B cell (primary cell): ENCODE measurements around the gene AKAP6. TPM values are rescaled to one million over a fixed set of nuclear protein-coding genes. Genes with fewer than 3 reads are reported as not detected.

ENCODE experiments used
- ATAC-seq: fragments of 200-7000 bp; cut with Tn5 transposase; one replicate; pipeline ENCODE4 v1.10.0; 2021; ENCODE audit warnings: low read depth, mild to moderate bottlenecking, moderate number of reproducible peaks, moderate library complexity
- CTCF ChIA-PET: fragments of 350-600 bp; sonication (Branson Sonifier 250); formaldehyde crosslinking; loops from one replicate; lab custom pipeline; 2021; ENCODE audit warnings: antibody characterized with exemption, inconsistent platforms; lab: Charles Lee
- POLR2A ChIA-PET: fragments of 350-600 bp; sonication (Branson Sonifier 250); formaldehyde crosslinking; loops from one replicate; lab custom pipeline; 2021; ENCODE audit warnings: antibody characterized with exemption; lab: Charles Lee
- DNase-seq: peaks from one replicate; pipeline ENCODE4 v3.0.0; 2013
- H2AFZ ChIP-seq: 2 replicates; pipeline ENCODE4 v1.6.1; 2012; ENCODE audit warnings: mild to moderate bottlenecking, low read depth, low read length; ENCODE audit not compliant: insufficient read depth, poor library complexity, severe bottlenecking
- H3K27ac ChIP-seq, 2 donors: 1 replicate in 1 of 2; 2 replicates in 1 of 2; pipeline ENCODE4 v1.5.1; 2012 to 2013; ENCODE audit warnings: low read length in 2 of 2, mild to moderate bottlenecking in 2 of 2, moderate library complexity in 1 of 2
- H3K27me3 ChIP-seq, 4 experiments: fragments of 200-600 bp in 1 of 4; sonication (generic) in 1 of 4; replicated peaks in 1 of 4; 1 replicate in 2 of 4; 2 replicates in 2 of 4; pipeline versions ENCODE4 v1.6.1 to v1.7.0; 2013 to 2016; ENCODE audit warnings: low read length in 3 of 4, mild to moderate bottlenecking in 2 of 4, mixed read lengths in 1 of 4, moderate library complexity in 1 of 4; ENCODE audit not compliant: insufficient read depth in 4 of 4, control insufficient read depth in 3 of 4; ENCODE audit errors: control extremely low read depth in 1 of 4
- H3K36me3 ChIP-seq, 2 experiments: replicated peaks in 1 of 2; 1 replicate in 1 of 2; 2 replicates in 1 of 2; pipeline versions ENCODE4 v1.6.1 to v1.7.1; 2013; ENCODE audit warnings: low read length in 1 of 2; ENCODE audit not compliant: insufficient read depth in 2 of 2, control insufficient read depth in 1 of 2; ENCODE audit errors: control extremely low read depth in 1 of 2, extremely low read depth in 1 of 2
- H3K4me1 ChIP-seq, 2 donors: fragments of 200-600 bp in 1 of 2; sonication (generic) in 1 of 2; 1 replicate in 1 of 2; 2 replicates in 1 of 2; pipeline versions ENCODE4 v1.5.1 to v1.6.1; 2013 to 2017; ENCODE audit warnings: low read length in 2 of 2; ENCODE audit not compliant: control insufficient read depth in 2 of 2, insufficient read depth in 2 of 2
- H3K4me2 ChIP-seq: replicated peaks from 2 replicates; pipeline ENCODE3; 2012; ENCODE audit warnings: mild to moderate bottlenecking, low read depth, low read length; ENCODE audit not compliant: poor library complexity, severe bottlenecking
- H3K4me3 ChIP-seq, 5 experiments: fragments of 200-600 bp in 1 of 5; sonication (generic) in 1 of 5; 1 replicate in 3 of 5; 2 replicates in 2 of 5; pipeline versions ENCODE4 v1.5.1 to v1.7.0; 2011 to 2016; ENCODE audit warnings: low read length in 4 of 5, mild to moderate bottlenecking in 4 of 5, low read depth in 2 of 5, control low read depth in 1 of 5, moderate library complexity in 1 of 5; ENCODE audit not compliant: insufficient read depth in 1 of 5; ENCODE audit errors: control extremely low read depth in 1 of 5, extremely low read depth in 1 of 5
- H3K79me2 ChIP-seq: fragments of 200-600 bp; sonication (generic); one replicate; pipeline ENCODE4 v1.6.0; 2016; ENCODE audit warnings: low read length; ENCODE audit not compliant: control insufficient read depth, insufficient read depth
- H3K9ac ChIP-seq: fragments of 200-600 bp; sonication (generic); 2 replicates; pipeline ENCODE4 v1.6.1; 2017; ENCODE audit warnings: mild to moderate bottlenecking, low read length, moderate library complexity
- H3K9me3 ChIP-seq, 3 donors: one replicate each; pipeline versions ENCODE4 v1.6.1 to v1.7.1; 2013; ENCODE audit warnings: low read length in 2 of 3; ENCODE audit not compliant: control insufficient read depth in 2 of 3, insufficient read depth in 1 of 3; ENCODE audit errors: control extremely low read depth in 1 of 3
- H4K20me1 ChIP-seq: 2 replicates; pipeline ENCODE4 v1.6.0; 2012; ENCODE audit warnings: mild to moderate bottlenecking, low read length; ENCODE audit not compliant: insufficient read depth, control insufficient read depth, poor library complexity, severe bottlenecking
- H3K27ac Mint-ChIP-seq: one replicate; pipeline ENCODE4 v1.8.0; 2021; ENCODE audit warnings: mixed read lengths
- H3K27me3 Mint-ChIP-seq: one replicate; pipeline ENCODE4 v1.8.0; 2021; ENCODE audit warnings: mixed read lengths
- H3K4me1 Mint-ChIP-seq: one replicate; pipeline ENCODE4 v1.8.0; 2021; ENCODE audit warnings: mixed read lengths
- H3K4me3 Mint-ChIP-seq: one replicate; pipeline ENCODE4 v1.8.0; 2021; ENCODE audit warnings: mixed read lengths
- H3K9me3 Mint-ChIP-seq: one replicate; pipeline ENCODE4 v1.8.0; 2022; ENCODE audit warnings: mixed read lengths; ENCODE audit not compliant: insufficient read depth
- EZH2 ChIP-seq: IDR thresholded peaks from 2 replicates; pipeline ENCODE4 v1.6.1; 2012; ENCODE audit warnings: borderline replicate concordance, low read depth, mild to moderate bottlenecking, moderate library complexity, low read length; ENCODE audit not compliant: insufficient read depth, poor library complexity, severe bottlenecking
- WGBS: methylation state at CpG from one replicate; pipeline ENCODE4 v1.1.5; 2013; ENCODE audit warnings: missing lambda C conversion rate; ENCODE audit not compliant: insufficient coverage; 5-methylcytosine and 5-hydroxymethylcytosine counted together
- intact Hi-C: fragments of 100-400 bp; cut with micrococcal nuclease; formaldehyde crosslinking; loops from one replicate; pipeline ENCODE4 v1.10.0; 2022
- polyA plus RNA-seq: library from polyadenylated mRNA; depleted of rRNA; stranded (reverse); fragments of >200 nt; gene quantifications from 2 replicates; pipeline ENCODE4 v1.2.3, GENCODE V29; 2012
- total RNA-seq, 2 donors: library from RNA; stranded (reverse); fragments of 120-200 nt in 1 of 2; gene quantifications; 1 replicate in 1 of 2; 2 replicates in 1 of 2; pipeline versions ENCODE4 v1.2.3 to v1.2.4, GENCODE V29; 2013 to 2022
- TF ChIP-seq, protein P1 (sequence below): fragments of 200-600 bp; IDR thresholded peaks from one replicate; pipeline ENCODE4 v1.8.0; 2022; ENCODE audit warnings: antibody characterized with exemption, mild to moderate bottlenecking

The AKAP6 gene
- total and polyA plus RNA-seq, 2 donors (not counting 1 experiment from before 2014, with no cell fraction given), result 1.4 to 2.8 TPM

DNA sequence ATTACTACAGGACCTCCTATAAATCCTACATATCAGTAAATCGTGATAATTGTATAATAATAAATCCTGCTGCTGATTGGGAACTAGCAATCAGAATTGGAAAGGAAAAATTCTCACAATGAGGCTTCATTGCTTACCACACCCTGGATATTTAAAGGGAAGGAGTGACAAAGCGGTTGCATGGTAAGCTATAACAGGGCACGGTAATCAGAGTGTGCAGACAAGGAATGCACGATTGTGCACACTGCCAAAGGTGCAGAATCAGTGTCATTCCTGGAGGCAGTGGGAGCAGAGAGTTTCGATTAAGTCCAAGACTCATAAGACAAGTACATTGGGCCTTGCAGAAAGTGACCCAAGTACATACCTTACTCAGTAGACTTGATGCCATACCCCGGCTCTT lies 332.1 kb downstream of the AKAP6 start:
- Histone ChIP-seq H3K27me3 (no peaks in the 10 kb centered on the region), H3K79me2 (no peaks in the 10 kb centered on the region), H3K36me3 (no peaks in the 10 kb centered on the region), H3K4me2 (no peak overlapping the region), H3K9me3 (no peaks in the 10 kb centered on the region), H3K4me3 (no peak overlapping the region), H3K4me1 (no peaks in the 10 kb centered on the region), H2AFZ (no peak overlapping the region), H4K20me1 (no peaks in the 10 kb centered on the region), H3K9ac (no peak overlapping the region), H3K27ac (no peak overlapping the region)
- ChIA-PET POLR2A (no interaction called here), CTCF (no interaction called here)
- ATAC-seq, result no peak
- H3K4me1 Mint-ChIP-seq, result no peaks in the 10 kb centered on the region
- H3K9me3 Mint-ChIP-seq, result no peaks in the 10 kb centered on the region
- no peaks in the 10 kb centered on the region for H3K27me3 Mint-ChIP-seq
- no peak for DNase-seq
- TF ChIP-seq, protein P1, sequence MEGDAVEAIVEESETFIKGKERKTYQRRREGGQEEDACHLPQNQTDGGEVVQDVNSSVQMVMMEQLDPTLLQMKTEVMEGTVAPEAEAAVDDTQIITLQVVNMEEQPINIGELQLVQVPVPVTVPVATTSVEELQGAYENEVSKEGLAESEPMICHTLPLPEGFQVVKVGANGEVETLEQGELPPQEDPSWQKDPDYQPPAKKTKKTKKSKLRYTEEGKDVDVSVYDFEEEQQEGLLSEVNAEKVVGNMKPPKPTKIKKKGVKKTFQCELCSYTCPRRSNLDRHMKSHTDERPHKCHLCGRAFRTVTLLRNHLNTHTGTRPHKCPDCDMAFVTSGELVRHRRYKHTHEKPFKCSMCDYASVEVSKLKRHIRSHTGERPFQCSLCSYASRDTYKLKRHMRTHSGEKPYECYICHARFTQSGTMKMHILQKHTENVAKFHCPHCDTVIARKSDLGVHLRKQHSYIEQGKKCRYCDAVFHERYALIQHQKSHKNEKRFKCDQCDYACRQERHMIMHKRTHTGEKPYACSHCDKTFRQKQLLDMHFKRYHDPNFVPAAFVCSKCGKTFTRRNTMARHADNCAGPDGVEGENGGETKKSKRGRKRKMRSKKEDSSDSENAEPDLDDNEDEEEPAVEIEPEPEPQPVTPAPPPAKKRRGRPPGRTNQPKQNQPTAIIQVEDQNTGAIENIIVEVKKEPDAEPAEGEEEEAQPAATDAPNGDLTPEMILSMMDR, result no peak
- TF ChIP-seq EZH2, result no peak
- WGBS, result 73% methylated on average over 2 of the region's 6 CpGs
- no peak overlapping the region for H3K27ac Mint-ChIP-seq
- no peak overlapping the region for H3K4me3 Mint-ChIP-seq
- intact Hi-C loops, result no loop called here

DNA sequence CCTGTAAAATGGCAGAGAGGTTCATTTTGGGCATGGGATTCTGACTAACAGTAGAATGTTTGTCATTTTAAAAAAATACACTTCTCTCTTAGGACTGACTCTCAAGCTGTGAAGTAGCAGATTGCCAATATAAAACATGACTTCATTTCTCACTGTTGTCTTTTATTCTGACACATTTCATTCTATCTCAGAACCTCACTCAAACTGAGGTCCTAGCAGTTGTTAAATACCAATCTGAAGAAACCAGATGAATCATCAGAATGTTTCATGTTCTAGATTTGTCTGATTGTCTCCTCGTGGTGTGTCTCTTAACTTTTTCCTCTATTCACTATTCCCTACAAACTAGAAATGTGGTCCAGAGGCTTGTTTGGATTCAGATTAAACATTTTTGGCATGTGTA lies 333.1 kb downstream of the AKAP6 start:
- ChIA-PET POLR2A (no interaction called here), CTCF (no interaction called here)
- ATAC-seq, result no peak
- no peak overlapping the region for H3K27ac ChIP-seq
- H3K4me3 ChIP-seq, result no peak overlapping the region
- TF ChIP-seq, protein P1, result no peak
- TF ChIP-seq EZH2, result no peak
- WGBS, result no CpG with 5 or more reads among the region's 1 CpG
- no peak overlapping the region for H2AFZ ChIP-seq
- no peaks in the 10 kb centered on the region for H3K27me3 ChIP-seq
- no peaks in the 10 kb centered on the region for H3K36me3 ChIP-seq
- H3K4me1 Mint-ChIP-seq, result no peaks in the 10 kb centered on the region
- no peak overlapping the region for H3K4me3 Mint-ChIP-seq
- no peak for DNase-seq
- H3K9me3 ChIP-seq, result no peaks in the 10 kb centered on the region
- no peak overlapping the region for H3K4me2 ChIP-seq
- no peaks in the 10 kb centered on the region for H3K27me3 Mint-ChIP-seq
- H3K9ac ChIP-seq, result no peak overlapping the region
- H3K4me1 ChIP-seq, result no peaks in the 10 kb centered on the region
- no peaks in the 10 kb centered on the region for H4K20me1 ChIP-seq
- intact Hi-C loops, result no loop called here
- H3K79me2 ChIP-seq, result no peaks in the 10 kb centered on the region
- no peaks in the 10 kb centered on the region for H3K9me3 Mint-ChIP-seq
- no peak overlapping the region for H3K27ac Mint-ChIP-seq
